ENCODE results near the gene CACNG3.
"Not testable (repeated sequence)": the region's sequence is repeated elsewhere in the genome, so short reads cannot be mapped to it uniquely, and the experiment has no call there.

CACNG3 gene

DNA sequence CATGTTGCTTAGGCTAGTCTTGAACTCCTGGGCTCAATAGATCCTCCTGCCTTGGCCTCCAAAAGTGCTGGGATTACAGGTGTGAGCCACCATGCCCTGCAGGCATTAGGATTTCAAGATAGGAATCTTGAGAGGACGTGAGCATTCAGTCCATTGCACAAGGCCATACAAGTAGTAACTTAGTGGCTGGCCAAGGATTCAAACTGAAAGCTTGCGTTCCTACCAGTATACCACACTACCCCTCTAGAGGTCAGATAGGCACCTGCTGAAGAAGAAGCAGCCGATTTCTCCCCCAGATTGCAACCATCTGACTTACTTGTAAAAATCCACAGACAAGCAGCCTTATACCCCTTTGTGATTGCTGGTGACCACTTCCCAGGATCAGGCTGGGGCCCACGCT is 80.9 kb downstream of the CACNG3 start:
- DNase-seq: no peak

DNA sequence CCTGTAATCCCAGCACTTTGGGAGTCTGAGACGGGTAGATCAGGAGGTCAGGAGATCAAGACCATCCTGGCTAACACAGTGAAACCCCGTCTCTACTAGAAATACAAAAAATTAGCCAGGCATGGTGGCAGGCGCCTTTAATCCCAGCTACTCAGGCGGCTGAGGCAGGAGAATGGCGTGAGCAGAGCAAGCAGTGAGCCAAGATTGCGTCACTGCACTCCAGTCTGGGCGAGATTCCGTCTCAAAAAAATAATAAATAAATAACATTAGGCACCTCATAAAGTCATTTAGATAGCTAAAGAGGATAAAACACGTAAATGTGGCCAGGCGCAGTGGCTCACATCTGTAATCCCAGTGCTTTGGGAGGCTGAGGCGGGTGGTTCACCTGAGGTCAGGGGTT is 87.7 kb downstream of the CACNG3 start:
- DNase-seq: not testable (repeated sequence)

GRCh38 chr16:24344784-24345183 is 88.6 kb downstream of the CACNG3 start:
- no peak for DNase-seq

- no peak for DNase-seq
Measured at GRCh38 chr16:24345704-24346103, 89.6 kb downstream of the CACNG3 start.

GRCh38 chr16:24346734-24347133 is 90.6 kb downstream of the CACNG3 start:
- DNase-seq: no peak

DNA sequence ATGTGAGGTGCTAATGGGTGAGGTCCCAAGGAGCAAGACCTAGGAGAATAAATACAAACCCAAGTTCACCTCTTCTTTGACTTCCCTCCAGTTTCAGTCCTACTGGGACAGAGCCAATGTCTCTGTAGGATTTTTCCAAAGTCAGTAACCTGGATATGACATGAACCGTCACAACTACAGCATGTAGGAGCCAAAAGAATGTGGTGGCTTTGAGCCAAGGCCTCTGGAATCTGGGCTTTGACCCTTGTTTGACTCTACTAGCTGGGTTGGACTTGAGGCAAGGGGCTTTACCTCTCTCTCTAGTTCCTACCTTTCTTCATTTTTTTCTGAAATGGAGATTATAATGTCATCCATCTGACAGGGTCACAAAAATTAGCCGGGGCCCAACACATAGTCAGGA is 91.4 kb downstream of the CACNG3 start:
- DNase-seq: no peak

GRCh38 chr16:24348545-24349290 is 92.6 kb downstream of the CACNG3 start:
- DNase-seq: no peak

- DNase-seq: no peak
Measured at GRCh38 chr16:24349320-24349719, 93.2 kb downstream of the CACNG3 start.

DNA sequence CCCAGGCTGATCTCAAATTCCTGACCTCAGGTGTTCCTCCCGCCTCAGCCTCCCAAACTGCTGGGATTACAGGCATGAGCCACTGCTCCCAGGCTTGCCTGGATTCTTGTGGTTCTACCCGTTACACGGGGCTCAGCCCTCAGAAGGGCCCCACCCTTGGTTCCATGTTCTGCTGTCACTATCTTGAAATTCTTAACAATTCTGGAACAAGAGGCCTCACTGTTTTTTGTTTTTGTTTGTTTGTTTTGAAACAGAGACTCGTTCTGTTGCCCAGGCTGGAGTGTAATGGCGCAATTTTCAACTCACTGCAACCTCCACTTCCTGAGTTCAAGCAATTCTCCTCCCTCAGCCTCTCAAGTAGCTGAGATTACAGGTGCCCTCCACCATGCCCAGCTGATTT is 96.6 kb downstream of the CACNG3 start:
- DNase-seq: no peak

DNA sequence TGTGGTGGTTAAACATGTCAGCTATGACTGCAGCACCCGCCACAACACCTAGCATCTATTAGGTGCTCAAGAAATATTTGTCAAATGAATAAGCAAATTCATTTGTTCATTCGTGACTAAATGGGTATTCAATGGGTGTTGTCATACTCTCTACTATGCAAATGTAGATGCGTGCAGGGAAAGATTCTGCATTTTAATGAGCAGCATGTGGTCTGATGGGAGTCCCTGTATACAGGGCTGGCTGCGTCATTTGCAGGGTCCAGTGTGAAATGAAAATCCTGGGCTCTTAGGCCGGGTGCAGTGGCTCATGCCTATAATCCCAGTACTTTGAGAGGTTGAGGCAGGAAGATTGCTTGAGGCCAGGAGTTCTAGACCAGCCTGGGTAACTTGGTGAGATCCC is 97.5 kb downstream of the CACNG3 start:
- DNase-seq: no peak

- DNase-seq: no peak
Measured at GRCh38 chr16:24357511-24357910, 101.4 kb downstream of the CACNG3 start.

GRCh38 chr16:24358117-24358516 is 102.0 kb downstream of the CACNG3 start:
- no peak for DNase-seq

DNA sequence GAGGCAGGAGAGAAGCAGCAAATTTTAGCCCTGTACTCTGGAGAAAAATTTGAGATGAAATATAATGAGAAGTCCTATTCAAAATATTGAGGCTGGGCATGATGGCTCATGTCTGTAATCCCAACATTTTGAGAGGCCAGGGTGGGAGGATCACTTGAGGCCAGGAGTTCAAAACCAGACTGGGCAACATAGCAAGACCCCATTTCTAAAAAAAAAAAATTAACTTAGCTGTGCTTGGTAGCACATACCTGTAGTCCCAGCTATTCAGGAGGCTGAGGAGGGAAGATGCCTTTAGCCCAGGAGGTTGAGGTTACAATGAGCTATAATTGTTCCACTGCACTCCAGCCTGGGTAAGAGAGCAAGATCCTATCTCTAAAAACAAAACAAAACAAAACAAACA is 103.4 kb downstream of the CACNG3 start:
- DNase-seq: no peak

DNA sequence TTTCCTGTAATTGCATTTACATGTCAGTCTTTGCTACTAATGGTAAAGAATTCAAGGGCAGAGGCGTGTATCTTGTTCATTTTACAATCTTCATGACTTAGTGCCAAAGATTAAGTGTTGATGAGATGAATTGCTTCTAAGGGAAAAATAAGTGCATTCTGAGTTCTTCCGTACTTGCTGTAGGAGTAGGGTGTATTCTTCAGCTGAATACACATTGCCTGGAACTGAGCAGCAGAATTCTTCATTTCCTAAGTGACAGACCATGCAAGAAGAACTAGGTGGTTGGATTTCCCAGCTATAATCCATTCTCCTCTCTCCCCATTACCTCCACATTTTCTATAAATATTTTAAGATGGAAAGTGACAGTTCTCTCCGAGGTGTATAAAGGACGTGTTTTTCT is 104.8 kb downstream of the CACNG3 start:
- no peak for DNase-seq

DNA sequence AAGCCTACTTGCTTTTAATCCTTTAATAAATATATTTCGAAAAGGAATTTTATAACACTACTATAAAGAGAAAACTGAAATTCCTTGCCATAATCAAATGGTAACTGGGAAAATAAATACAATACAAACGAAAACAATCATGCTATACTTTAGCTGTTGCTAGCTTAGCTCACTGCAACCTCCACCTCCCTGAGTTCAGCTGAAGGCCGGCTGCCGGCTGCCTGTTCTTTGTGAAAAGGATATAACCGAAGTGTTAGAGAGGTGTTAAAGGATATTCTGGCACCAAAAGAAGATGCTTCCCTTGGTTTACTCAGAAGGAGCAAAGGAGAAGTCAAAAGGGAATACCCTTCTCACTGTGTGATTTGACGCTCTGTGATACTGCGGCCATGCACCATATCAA is 108.5 kb downstream of the CACNG3 start:
- no peak for DNase-seq

- no peak for DNase-seq
Measured at GRCh38 chr16:24367186-24367710, 111.1 kb downstream of the CACNG3 start.

DNA sequence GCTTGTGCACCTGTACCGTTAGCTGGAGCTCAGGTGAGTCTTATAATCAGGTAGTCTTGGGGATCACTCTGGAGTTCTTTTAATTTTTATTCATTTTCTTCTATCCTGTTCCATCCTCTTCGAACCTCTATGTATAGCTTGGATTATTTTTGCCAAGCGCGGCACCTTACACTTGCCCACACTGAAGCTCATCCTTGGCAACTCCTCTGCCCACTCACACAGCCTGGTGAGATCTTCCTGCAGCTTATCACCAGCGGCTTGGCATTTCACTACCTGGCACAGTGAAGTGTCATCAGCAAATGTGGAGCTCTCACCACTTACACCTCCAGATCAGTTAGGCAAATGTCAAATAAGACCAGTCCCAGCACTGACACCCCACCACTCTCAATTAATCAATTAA is 116.7 kb downstream of the CACNG3 start:
- no peak for DNase-seq

DNA sequence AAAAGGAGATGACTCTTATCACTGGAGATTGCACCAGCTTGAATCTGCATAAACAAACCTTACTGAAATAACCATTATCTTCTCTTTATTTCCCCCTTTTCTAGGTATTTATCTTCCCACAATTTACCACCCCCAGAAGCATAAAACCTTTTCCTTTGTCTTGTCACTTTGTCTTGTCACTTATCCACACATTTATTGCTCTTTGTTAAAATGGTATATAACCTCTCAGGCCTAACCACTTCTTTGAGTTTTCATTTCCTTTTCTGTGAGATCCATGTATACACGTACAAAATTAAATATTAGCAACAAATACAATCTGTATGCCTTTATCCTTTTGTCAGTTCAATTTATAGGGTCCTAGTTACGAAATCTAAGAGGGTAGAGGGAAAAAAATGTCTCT is 122.9 kb downstream of the CACNG3 start:
- DNase-seq: no peak

DNA sequence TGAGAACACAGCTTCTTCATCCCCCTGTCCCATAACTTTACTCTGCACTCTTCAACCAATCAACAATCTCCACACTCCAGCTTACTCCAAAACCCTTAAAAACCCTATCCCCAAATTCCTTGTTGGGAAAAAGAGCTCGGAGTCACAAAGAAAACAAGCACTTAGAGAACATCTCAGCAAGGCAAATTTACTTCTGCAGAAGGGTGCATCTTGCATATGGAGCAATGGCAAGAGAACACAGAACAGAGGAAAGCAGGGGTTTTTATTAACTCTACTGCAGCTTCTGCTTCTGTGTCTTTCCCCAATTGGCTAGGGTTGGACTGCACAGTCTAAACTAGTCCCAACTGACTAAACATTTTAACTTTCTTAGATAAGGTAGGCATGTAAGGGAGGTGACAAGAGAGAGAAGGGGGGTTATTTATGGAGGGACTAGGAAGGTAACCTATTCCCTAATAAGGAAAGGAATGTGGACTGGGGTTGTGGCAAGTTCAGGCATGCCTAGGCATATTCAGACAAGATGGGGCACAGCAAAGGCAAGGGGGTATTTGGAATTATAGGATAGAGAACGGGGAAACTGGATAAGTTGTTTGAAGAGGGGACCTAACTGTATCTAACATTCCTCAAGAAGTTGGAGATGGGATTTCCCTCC is 125.5 kb downstream of the CACNG3 start:
- DNase-seq: no peak

GRCh38 chr16:24382762-24383407 is 126.8 kb downstream of the CACNG3 start:
- DNase-seq: no peak

DNA sequence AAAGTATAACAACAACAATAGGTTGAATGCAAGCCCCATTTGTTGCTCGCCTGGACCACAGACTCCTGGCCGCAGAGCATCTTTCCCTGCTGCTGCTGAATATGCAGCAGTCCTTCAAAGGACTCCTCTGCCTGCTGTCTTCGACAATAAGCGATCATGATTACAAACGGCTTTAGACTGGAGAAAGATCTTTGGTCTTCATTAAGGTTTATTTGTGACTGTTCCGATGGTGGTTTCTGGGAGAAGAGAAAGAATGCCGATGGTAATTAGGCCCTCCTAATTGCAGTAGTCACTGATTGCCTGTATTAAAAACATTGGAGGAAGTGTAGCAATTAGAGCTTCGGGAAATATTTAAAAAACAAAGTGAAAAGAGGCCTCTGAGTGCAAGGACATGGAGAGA is 138.2 kb downstream of the CACNG3 start:
- DNase-seq: no peak

- DNase-seq: no peak
Measured at GRCh38 chr16:24396350-24397271, 140.5 kb downstream of the CACNG3 start.

- no peak for DNase-seq
Measured at GRCh38 chr16:24409045-24409444, 152.9 kb downstream of the CACNG3 start.

Data from activated gamma-delta T cell treated with Interleukin-2 at 50 U/mL for 16 hours (primary cell).